ENCODE data around the gene GPBP1.

Gene GPBP1

GRCh38 chr5:57209316-57210040 lies 35.6 kb downstream of the GPBP1 start:
- H3K4me3 ChIP-seq (ENCODE audit: low read depth, low read length), result no peak overlapping the region
- in situ Hi-C loops (cut with HindIII; ENCODE audit: low pct_ligation_motif_present, low sequenced_read_pairs), result no loop called here
- no peak for DNase-seq
- no peaks in the 10 kb centered on the region for H3K27me3 ChIP-seq (replicated peaks)
- TF ChIP-seq CTCF (IDR thresholded peaks at IDR 0.05; ENCODE audit: low read depth, low read length, missing control alignments), result no peak
- H3K36me3 ChIP-seq (replicated peaks), result peaks cover 4% of the 10 kb centered on the region
- no peak overlapping the region for H3K27ac ChIP-seq

GRCh38 chr5:57210633-57211032 lies 36.8 kb downstream of the GPBP1 start:
- H3K4me3 ChIP-seq (ENCODE audit: low read depth, low read length), result no peak overlapping the region
- no peaks in the 10 kb centered on the region for H3K27me3 ChIP-seq (replicated peaks)
- H3K36me3 ChIP-seq (replicated peaks), result peaks cover 6% of the 10 kb centered on the region
- no peak for TF ChIP-seq CTCF (IDR thresholded peaks at IDR 0.05; ENCODE audit: low read depth, low read length, missing control alignments)
- DNase-seq, result no peak
- H3K27ac ChIP-seq, result no peak overlapping the region
- in situ Hi-C loops (cut with HindIII; ENCODE audit: low pct_ligation_motif_present, low sequenced_read_pairs), result no loop called here

GRCh38 chr5:57211039-57211438 lies 37.2 kb downstream of the GPBP1 start:
- no peak overlapping the region for H3K4me3 ChIP-seq (ENCODE audit: low read depth, low read length)
- no peak for DNase-seq
- in situ Hi-C loops (cut with HindIII; ENCODE audit: low pct_ligation_motif_present, low sequenced_read_pairs), result no loop called here
- no peak overlapping the region for H3K27ac ChIP-seq
- H3K27me3 ChIP-seq (replicated peaks), result no peaks in the 10 kb centered on the region
- no peak for TF ChIP-seq CTCF (IDR thresholded peaks at IDR 0.05; ENCODE audit: low read depth, low read length, missing control alignments)
- peaks cover 6% of the 10 kb centered on the region for H3K36me3 ChIP-seq (replicated peaks)

- no peak for DNase-seq
- Histone ChIP-seq H3K4me3 (ENCODE audit: low read depth, low read length) (no peak overlapping the region), H3K27ac (no peak overlapping the region)
These were observed 41.9 kb downstream of the GPBP1 start for GRCh38 chr5:57215629-57216195.

GRCh38 chr5:57216714-57217113 lies 42.9 kb downstream of the GPBP1 start:
- DNase-seq, result no peak
- Histone ChIP-seq H3K27me3 (replicated peaks) (no peaks in the 10 kb centered on the region), H3K27ac (peak overlapping the region; percentile 17), H3K4me3 (ENCODE audit: low read depth, low read length) (no peak overlapping the region), H3K36me3 (replicated peaks) (peaks cover 6% of the 10 kb centered on the region)
- in situ Hi-C loops (cut with HindIII; ENCODE audit: low pct_ligation_motif_present, low sequenced_read_pairs), result no loop called here
- TF ChIP-seq CTCF (IDR thresholded peaks at IDR 0.05; ENCODE audit: low read depth, low read length, missing control alignments), result no peak

More at GRCh38 chr5:57215629-57216195, 41.9 kb downstream of the GPBP1 start:
- no peak for TF ChIP-seq CTCF (IDR thresholded peaks at IDR 0.05; ENCODE audit: low read depth, low read length, missing control alignments)
- in situ Hi-C loops (cut with HindIII; ENCODE audit: low pct_ligation_motif_present, low sequenced_read_pairs), result no loop called here
- H3K36me3 ChIP-seq (replicated peaks), result peaks cover 6% of the 10 kb centered on the region
- no peaks in the 10 kb centered on the region for H3K27me3 ChIP-seq (replicated peaks)

Measured in brain microvascular endothelial cell (primary cell).